Activated naive CD8-positive, alpha-beta T cell treated with anti-CD3 and anti-CD28 coated beads, Interleukin-2, amount 50 U/mL, for 24 hours (primary cell): ENCODE measurements around the gene DAAM2.
A peak's percentile ranks its signal among the peaks of the same experiment; 100 is the strongest.

Experiments used
- ATAC-seq: fragments of 150-1000 bp; cut with Tn5 transposase; one replicate; pipeline ENCODE4 v1.10.0; 2021
- DNase-seq: peaks from one replicate; pipeline ENCODE4 v3.0.0; 2021
- H3K27ac Mint-ChIP-seq: one replicate; pipeline ENCODE4 v1.8.0; 2021; ENCODE audit warnings: mild to moderate bottlenecking, mixed read lengths
- H3K27me3 Mint-ChIP-seq: one replicate; pipeline ENCODE4 v1.8.0; 2021; ENCODE audit warnings: mixed read lengths
- H3K36me3 Mint-ChIP-seq: one replicate; pipeline ENCODE4 v1.8.0; 2021; ENCODE audit warnings: low read depth, mixed read lengths
- H3K4me1 Mint-ChIP-seq: one replicate; pipeline ENCODE4 v1.8.0; 2021; ENCODE audit warnings: mixed read lengths
- H3K4me3 Mint-ChIP-seq: one replicate; pipeline ENCODE4 v1.8.0; 2021; ENCODE audit warnings: mild to moderate bottlenecking, moderate library complexity, mixed read lengths
- H3K9me3 Mint-ChIP-seq: one replicate; pipeline ENCODE4 v1.8.0; 2021; ENCODE audit warnings: mixed read lengths

The DAAM2 gene

DNA sequence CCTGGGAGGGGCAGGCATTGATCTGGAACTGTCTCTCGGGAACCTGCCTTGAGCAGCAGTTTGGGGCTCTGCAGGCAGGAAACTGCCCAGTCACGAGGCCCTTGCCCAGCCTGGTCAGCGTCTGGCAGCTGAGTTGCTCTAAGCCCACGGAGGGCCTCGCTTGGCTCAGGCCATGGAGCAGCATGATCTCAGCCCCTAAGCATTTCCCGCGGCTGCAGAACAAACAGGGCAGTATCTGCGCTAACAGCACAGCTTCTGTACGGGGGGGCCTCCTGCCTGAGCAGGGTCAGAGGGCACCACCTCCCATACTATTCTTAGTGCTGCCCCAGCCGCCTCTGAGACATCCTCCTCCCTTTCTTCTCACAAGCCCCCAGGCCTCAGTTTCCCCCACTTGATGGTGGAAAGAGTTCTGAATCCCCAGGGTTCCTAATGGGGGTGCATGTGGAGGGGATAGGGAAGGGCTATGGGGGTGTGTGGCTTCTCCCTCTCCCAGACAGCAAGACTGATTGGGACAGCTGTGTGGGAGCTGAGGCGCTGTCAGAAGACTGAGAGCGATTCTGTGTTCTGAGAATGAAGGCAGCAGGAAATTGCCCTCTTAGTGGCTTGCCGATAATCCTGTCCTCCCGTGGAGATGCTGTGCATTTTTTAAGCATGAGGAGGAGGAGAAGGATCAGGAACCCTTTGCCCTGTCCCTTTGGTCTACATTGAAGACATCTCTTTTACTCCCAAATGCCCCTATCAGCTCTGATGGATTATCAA, 95.7 kb downstream of the DAAM2 start:
- ATAC-seq, result no peak
- H3K9me3 Mint-ChIP-seq, result no peaks in the 10 kb centered on the region
- DNase-seq, result no peak
- H3K4me1 Mint-ChIP-seq, result no peaks in the 10 kb centered on the region
- H3K27me3 Mint-ChIP-seq, result peaks cover 2% of the 10 kb centered on the region
- no peak overlapping the region for H3K4me3 Mint-ChIP-seq
- H3K27ac Mint-ChIP-seq, result no peak overlapping the region
- no peaks in the 10 kb centered on the region for H3K36me3 Mint-ChIP-seq

DNA sequence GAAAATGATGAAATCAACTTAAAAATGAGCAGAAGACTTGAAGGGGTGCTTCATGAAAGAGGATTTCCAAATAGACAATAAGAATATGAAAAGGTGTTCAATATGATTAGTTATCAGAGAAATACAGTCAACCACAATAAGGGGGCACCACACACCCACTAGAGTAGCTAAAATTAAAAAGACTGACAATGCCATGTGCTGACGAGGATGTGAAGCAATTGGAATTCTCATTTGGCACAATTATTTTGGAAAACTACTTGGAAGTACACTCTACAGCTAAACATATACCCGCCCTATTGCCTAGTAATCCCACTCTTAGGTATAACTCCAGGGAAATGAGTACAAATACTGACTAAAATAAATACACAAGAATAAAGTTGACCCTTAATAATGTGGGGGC, 97.1 kb downstream of the DAAM2 start:
- no peak overlapping the region for H3K27ac Mint-ChIP-seq
- ATAC-seq (no peak), DNase-seq (no peak)
- H3K36me3 Mint-ChIP-seq, result no peaks in the 10 kb centered on the region
- H3K27me3 Mint-ChIP-seq, result peaks cover 2% of the 10 kb centered on the region
- no peak overlapping the region for H3K4me3 Mint-ChIP-seq
- no peaks in the 10 kb centered on the region for H3K4me1 Mint-ChIP-seq
- H3K9me3 Mint-ChIP-seq, result no peaks in the 10 kb centered on the region

DNA sequence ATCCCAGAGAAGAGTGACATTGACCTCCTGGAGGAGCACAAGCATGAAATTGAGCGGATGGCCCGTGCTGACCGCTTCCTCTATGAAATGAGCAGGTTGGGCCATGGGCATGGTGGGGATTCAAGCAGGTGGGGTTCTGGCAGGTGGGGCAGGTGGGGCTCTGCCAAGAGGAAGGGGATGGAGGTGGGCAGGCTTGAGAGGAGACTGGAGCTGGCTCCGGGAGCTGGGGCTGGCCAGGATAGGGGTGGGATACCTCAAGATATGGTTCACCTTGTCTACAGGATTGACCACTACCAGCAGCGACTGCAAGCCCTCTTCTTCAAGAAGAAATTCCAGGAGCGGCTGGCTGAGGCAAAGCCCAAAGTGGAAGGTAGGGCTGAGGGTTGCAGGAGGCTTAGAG, 99.2 kb downstream of the DAAM2 start:
- peaks cover 2% of the 10 kb centered on the region for H3K27me3 Mint-ChIP-seq
- H3K36me3 Mint-ChIP-seq, result no peaks in the 10 kb centered on the region
- H3K4me1 Mint-ChIP-seq, result no peaks in the 10 kb centered on the region
- no peaks in the 10 kb centered on the region for H3K9me3 Mint-ChIP-seq
- ATAC-seq (no peak), DNase-seq (no peak)
- H3K4me3 Mint-ChIP-seq, result no peak overlapping the region
- H3K27ac Mint-ChIP-seq, result no peak overlapping the region

GRCh38 chr6:39891976-39892375, 99.8 kb downstream of the DAAM2 start:
- ATAC-seq, result no peak
- Mint-ChIP-seq H3K27ac (no peak overlapping the region), H3K4me3 (no peak overlapping the region), H3K27me3 (peaks cover 3% of the 10 kb centered on the region), H3K9me3 (no peaks in the 10 kb centered on the region), H3K36me3 (no peaks in the 10 kb centered on the region), H3K4me1 (no peaks in the 10 kb centered on the region)
- no peak for DNase-seq

- H3K4me3 Mint-ChIP-seq, result no peak overlapping the region
- no peaks in the 10 kb centered on the region for H3K9me3 Mint-ChIP-seq
- peaks cover 4% of the 10 kb centered on the region for H3K27me3 Mint-ChIP-seq
- H3K27ac Mint-ChIP-seq, result no peak overlapping the region
- DNase-seq (peak; percentile 20), ATAC-seq (no peak)
- H3K36me3 Mint-ChIP-seq, result no peaks in the 10 kb centered on the region
- no peaks in the 10 kb centered on the region for H3K4me1 Mint-ChIP-seq
Measured at GRCh38 chr6:39892490-39893129, 100.4 kb downstream of the DAAM2 start.

GRCh38 chr6:39893286-39893685, 101.1 kb downstream of the DAAM2 start:
- Mint-ChIP-seq H3K27me3 (peaks cover 4% of the 10 kb centered on the region), H3K4me1 (no peaks in the 10 kb centered on the region), H3K9me3 (no peaks in the 10 kb centered on the region), H3K4me3 (no peak overlapping the region), H3K36me3 (no peaks in the 10 kb centered on the region), H3K27ac (no peak overlapping the region)
- DNase-seq, result no peak
- ATAC-seq, result no peak

GRCh38 chr6:39896701-39897100, 104.5 kb downstream of the DAAM2 start:
- Mint-ChIP-seq H3K27me3 (peaks cover 3% of the 10 kb centered on the region), H3K4me3 (no peak overlapping the region), H3K36me3 (no peaks in the 10 kb centered on the region), H3K9me3 (no peaks in the 10 kb centered on the region), H3K4me1 (no peaks in the 10 kb centered on the region), H3K27ac (no peak overlapping the region)
- no peak for DNase-seq
- ATAC-seq, result no peak

- H3K4me1 Mint-ChIP-seq, result no peaks in the 10 kb centered on the region
- ATAC-seq, result no peak
- H3K36me3 Mint-ChIP-seq, result no peaks in the 10 kb centered on the region
- no peaks in the 10 kb centered on the region for H3K9me3 Mint-ChIP-seq
- H3K4me3 Mint-ChIP-seq, result no peak overlapping the region
- no peak overlapping the region for H3K27ac Mint-ChIP-seq
- peaks cover 3% of the 10 kb centered on the region for H3K27me3 Mint-ChIP-seq
- no peak for DNase-seq
Measured at GRCh38 chr6:39897698-39898097, 105.5 kb downstream of the DAAM2 start.

DNA sequence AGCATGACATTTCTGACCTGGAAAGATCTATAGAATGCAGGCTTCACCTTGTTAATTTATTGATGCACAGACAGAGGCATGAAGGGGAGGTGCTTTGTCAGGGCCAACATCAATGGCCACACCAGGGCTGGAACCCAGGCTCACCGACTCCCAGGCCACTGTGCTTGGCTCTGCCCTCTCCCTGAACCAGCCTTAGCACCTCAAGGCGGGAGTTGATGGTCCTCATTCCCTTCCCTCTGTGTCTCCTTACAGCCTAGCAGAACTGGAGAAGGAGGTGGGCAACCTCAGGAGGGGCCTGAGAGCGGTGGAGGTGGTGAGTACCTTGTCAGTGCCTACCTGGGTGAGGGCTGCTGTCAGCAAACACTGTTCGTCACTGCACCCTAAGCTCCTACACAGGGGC, 106.4 kb downstream of the DAAM2 start:
- Mint-ChIP-seq H3K27ac (no peak overlapping the region), H3K4me1 (no peaks in the 10 kb centered on the region), H3K4me3 (no peak overlapping the region), H3K36me3 (no peaks in the 10 kb centered on the region), H3K9me3 (no peaks in the 10 kb centered on the region), H3K27me3 (peaks cover 3% of the 10 kb centered on the region)
- no peak for DNase-seq
- no peak for ATAC-seq

DNA sequence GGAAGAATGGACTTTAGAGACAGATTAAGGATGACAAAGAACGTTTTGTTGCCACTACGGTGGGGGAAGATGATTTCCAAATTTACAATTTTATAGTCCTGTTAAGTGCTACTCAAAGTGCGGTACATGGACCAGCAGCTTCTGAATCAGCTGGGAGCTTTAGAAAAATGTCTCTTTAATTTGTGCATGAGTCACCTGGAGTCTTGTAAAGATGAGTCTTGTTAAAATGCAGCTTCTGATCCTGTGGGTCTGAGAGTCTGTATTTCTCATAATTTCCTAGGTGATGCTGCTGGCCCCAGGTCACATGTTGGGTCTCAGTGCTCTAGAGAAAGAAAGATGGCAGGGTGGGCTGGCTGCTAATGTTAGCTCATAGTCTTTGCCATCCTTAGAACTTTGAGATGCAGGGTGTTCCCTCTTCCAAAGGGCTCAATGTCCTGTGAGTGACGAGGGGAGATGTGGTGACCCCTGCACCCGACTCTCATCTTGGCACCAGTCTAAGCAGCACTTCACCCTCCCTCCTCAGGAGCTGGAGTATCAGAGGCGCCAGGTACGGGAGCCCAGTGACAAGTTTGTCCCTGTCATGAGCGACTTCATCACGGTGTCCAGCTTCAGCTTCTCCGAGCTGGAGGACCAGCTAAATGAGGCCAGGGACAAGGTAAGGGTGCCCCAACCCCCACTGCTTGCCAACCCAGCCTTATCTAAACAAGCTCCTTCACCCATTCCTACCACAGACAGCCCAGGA, 107.5 kb downstream of the DAAM2 start:
- Mint-ChIP-seq H3K36me3 (no peaks in the 10 kb centered on the region), H3K9me3 (no peaks in the 10 kb centered on the region), H3K27ac (no peak overlapping the region), H3K27me3 (peaks cover 3% of the 10 kb centered on the region), H3K4me1 (no peaks in the 10 kb centered on the region), H3K4me3 (no peak overlapping the region)
- no peak for ATAC-seq
- DNase-seq, result no peak

GRCh38 chr6:39901116-39901655, 109.0 kb downstream of the DAAM2 start:
- Mint-ChIP-seq H3K36me3 (no peaks in the 10 kb centered on the region), H3K27ac (no peak overlapping the region), H3K9me3 (no peaks in the 10 kb centered on the region), H3K27me3 (peaks cover 3% of the 10 kb centered on the region), H3K4me1 (no peaks in the 10 kb centered on the region), H3K4me3 (no peak overlapping the region)
- no peak for ATAC-seq
- no peak for DNase-seq

GRCh38 chr6:39901670-39902069, 109.5 kb downstream of the DAAM2 start:
- Mint-ChIP-seq H3K36me3 (no peaks in the 10 kb centered on the region), H3K4me1 (no peaks in the 10 kb centered on the region), H3K4me3 (no peak overlapping the region), H3K9me3 (no peaks in the 10 kb centered on the region), H3K27ac (no peak overlapping the region), H3K27me3 (peaks cover 3% of the 10 kb centered on the region)
- DNase-seq, result no peak
- no peak for ATAC-seq

GRCh38 chr6:39902136-39902535, 110.0 kb downstream of the DAAM2 start:
- no peak overlapping the region for H3K27ac Mint-ChIP-seq
- peaks cover 2% of the 10 kb centered on the region for H3K27me3 Mint-ChIP-seq
- no peak overlapping the region for H3K4me3 Mint-ChIP-seq
- DNase-seq (no peak), ATAC-seq (no peak)
- H3K4me1 Mint-ChIP-seq, result no peaks in the 10 kb centered on the region
- H3K36me3 Mint-ChIP-seq, result no peaks in the 10 kb centered on the region
- no peaks in the 10 kb centered on the region for H3K9me3 Mint-ChIP-seq

GRCh38 chr6:39902786-39903465, 110.8 kb downstream of the DAAM2 start:
- Mint-ChIP-seq H3K4me3 (no peak overlapping the region), H3K27ac (no peak overlapping the region), H3K27me3 (peaks cover 2% of the 10 kb centered on the region), H3K9me3 (no peaks in the 10 kb centered on the region), H3K4me1 (no peaks in the 10 kb centered on the region), H3K36me3 (no peaks in the 10 kb centered on the region)
- no peak for DNase-seq
- ATAC-seq, result no peak
